ENCODE data around the gene BBC3. TPM values are rescaled to one million over a fixed set of nuclear protein-coding genes. Genes with fewer than 3 reads are reported as not detected.
"Not testable (repeated sequence)": the region's sequence is repeated elsewhere in the genome, so short reads cannot be mapped to it uniquely, and the experiment has no call there.

Gene BBC3, protein sequence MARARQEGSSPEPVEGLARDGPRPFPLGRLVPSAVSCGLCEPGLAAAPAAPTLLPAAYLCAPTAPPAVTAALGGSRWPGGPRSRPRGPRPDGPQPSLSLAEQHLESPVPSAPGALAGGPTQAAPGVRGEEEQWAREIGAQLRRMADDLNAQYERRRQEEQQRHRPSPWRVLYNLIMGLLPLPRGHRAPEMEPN
- polyA plus RNA-seq (2013, experiment 1 of 2): 20.7 TPM
- 20.0 TPM for polyA plus RNA-seq (2013, experiment 2 of 2)

GRCh38 chr19:47230921-47231214, at the start of gene BBC3:
Gene BBC3, minus strand, starts transcription at chr19:47231199. Its CDS starts 2,768 bp downstream, at chr19:47228431.
- H2AFZ ChIP-seq (ENCODE audit: low read length): peak within 1 kb of the TSS; percentile 54
- peak within 1 kb of the TSS; percentile 83 to 96 for H3K4me3 ChIP-seq (ENCODE audit: low read length in 2 of 2)
- H3K14ac ChIP-seq (ENCODE audit: low read length): peak within 1 kb of the TSS; percentile 95
- peaks cover 27 to 31% of the 10 kb centered on the region in 2 donors for H3K4me1 ChIP-seq (ENCODE audit: control insufficient read depth in 2 of 2, insufficient read depth in 1 of 2, low read depth in 1 of 2, low read length in 2 of 2)
- peak within 1 kb of the TSS; percentile 98 for H2BK15ac ChIP-seq (ENCODE audit: low read length)
- H2BK5ac ChIP-seq (ENCODE audit: low read length): peak within 1 kb of the TSS; percentile 100
- peak within 1 kb of the TSS; percentile 98 for H3K23ac ChIP-seq (ENCODE audit: low read depth, low read length, poor library complexity)
- H3K27ac ChIP-seq (replicated peaks; ENCODE audit: low read length): peak within 1 kb of the TSS; percentile 71
- H2BK120ac ChIP-seq (ENCODE audit: low read depth, low read length): peak within 1 kb of the TSS; percentile 96
- H3K18ac ChIP-seq (ENCODE audit: low read length): peak within 1 kb of the TSS; percentile 99
- peak within 1 kb of the TSS; percentile 100 for H2AK5ac ChIP-seq (ENCODE audit: low read depth, low read length)
- peaks cover 13% of the 10 kb centered on the region for H3K79me1 ChIP-seq (ENCODE audit: low read depth, low read length)
- peaks cover 0 to 1% of the 10 kb centered on the region in 2 donors for H3K9me3 ChIP-seq (replicated peaks in 1 of 2; ENCODE audit: control insufficient read depth in 2 of 2, insufficient read depth in 1 of 2, low read depth in 1 of 2, low read length in 2 of 2)
- H3K36me3 ChIP-seq (replicated peaks in 1 of 2; ENCODE audit: control insufficient read depth in 2 of 2, insufficient read depth in 2 of 2, low read length in 2 of 2): no peaks in the 10 kb centered on the region
- WGBS, 2 donors (ENCODE audit: extremely low coverage in 2 of 2, insufficient read length in 2 of 2, insufficient replicate concordance in 1 of 2): no CpG with 5 or more reads among the region's 43 CpGs
- H3K4me2 ChIP-seq (ENCODE audit: insufficient read depth, low read length, poor library complexity, severe bottlenecking): peak within 1 kb of the TSS; percentile 97
- H3K4ac ChIP-seq (ENCODE audit: low read length): peak within 1 kb of the TSS; percentile 53
- peak within 1 kb of the TSS; percentile 97 for H3K9ac ChIP-seq (ENCODE audit: low read depth, low read length, poor library complexity)
- H2BK12ac ChIP-seq (ENCODE audit: low read length): peak within 1 kb of the TSS; percentile 100
- peak within 1 kb of the TSS; percentile 100 for H4K91ac ChIP-seq (ENCODE audit: low read depth, low read length, poor library complexity)
- H3K27me3 ChIP-seq (ENCODE audit: control insufficient read depth in 3 of 3, insufficient read depth in 3 of 3, low read depth in 1 of 3, low read length in 3 of 3): no peaks in the 10 kb centered on the region
- no peak for DNase-seq (ENCODE audit: low spot score)
- peak within 1 kb of the TSS; percentile 54 for H4K8ac ChIP-seq (ENCODE audit: low read depth, low read length)

DNA sequence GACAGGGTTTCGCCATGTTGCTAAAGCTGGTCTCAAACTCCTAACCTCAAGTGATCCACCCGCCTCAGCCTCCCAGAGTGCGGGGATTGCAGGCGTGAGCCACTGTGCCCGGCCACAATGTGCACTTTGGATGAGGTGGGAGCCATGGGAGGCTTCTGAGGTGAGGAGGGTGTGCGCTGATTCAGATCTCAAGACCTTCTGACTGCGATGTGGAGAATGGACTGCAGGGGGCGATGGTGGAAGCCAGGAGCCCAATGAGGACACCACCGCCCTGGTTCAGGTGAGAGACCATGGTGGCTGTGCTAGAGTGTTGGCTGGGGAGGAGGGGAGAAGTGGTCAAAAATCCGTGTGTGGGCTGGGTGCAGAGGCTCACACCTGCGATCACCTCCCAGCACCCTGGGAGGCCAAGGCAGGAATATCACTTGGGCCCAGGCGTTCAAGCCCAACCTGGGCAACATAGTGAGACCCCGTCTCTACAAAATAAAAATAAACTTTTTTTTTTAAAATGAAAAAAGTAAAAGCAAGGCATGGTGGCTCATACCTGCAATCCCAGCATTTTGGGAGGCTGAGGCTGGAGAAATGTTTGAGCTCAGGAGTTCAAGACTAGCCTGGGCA, 49.3 kb upstream of the BBC3 start:
- no CpG with 5 or more reads among the region's 13 CpGs for WGBS, 2 donors (ENCODE audit: extremely low coverage in 2 of 2, insufficient read length in 2 of 2, insufficient replicate concordance in 1 of 2)
- DNase-seq (ENCODE audit: low spot score): no peak
- peak overlapping the region; percentile 35 for H3K23ac ChIP-seq (ENCODE audit: low read depth, low read length, poor library complexity)
- H2BK120ac ChIP-seq (ENCODE audit: low read depth, low read length): no peak overlapping the region
- no peak overlapping the region for H2BK15ac ChIP-seq (ENCODE audit: low read length)
- H3K9me3 ChIP-seq (replicated peaks in 1 of 2; ENCODE audit: control insufficient read depth in 2 of 2, insufficient read depth in 1 of 2, low read depth in 1 of 2, low read length in 2 of 2): no peaks in the 10 kb centered on the region
- no peak overlapping the region for H4K8ac ChIP-seq (ENCODE audit: low read depth, low read length)
- no peak overlapping the region for H3K4me2 ChIP-seq (ENCODE audit: insufficient read depth, low read length, poor library complexity, severe bottlenecking)
- no peak overlapping the region for H3K4me3 ChIP-seq (ENCODE audit: low read length in 2 of 2)
- no peak overlapping the region for H3K14ac ChIP-seq (ENCODE audit: low read length)
- no peak overlapping the region for H4K91ac ChIP-seq (ENCODE audit: low read depth, low read length, poor library complexity)
- peaks cover 5 to 11% of the 10 kb centered on the region in 2 donors for H3K4me1 ChIP-seq (ENCODE audit: control insufficient read depth in 2 of 2, insufficient read depth in 1 of 2, low read depth in 1 of 2, low read length in 2 of 2)
- H3K9ac ChIP-seq (ENCODE audit: low read depth, low read length, poor library complexity): no peak overlapping the region
- no peak overlapping the region for H2BK12ac ChIP-seq (ENCODE audit: low read length)
- no peaks in the 10 kb centered on the region for H3K27me3 ChIP-seq (ENCODE audit: control insufficient read depth in 3 of 3, insufficient read depth in 3 of 3, low read depth in 1 of 3, low read length in 3 of 3)
- H2AFZ ChIP-seq (ENCODE audit: low read length): no peak overlapping the region
- H3K4ac ChIP-seq (ENCODE audit: low read length): no peak overlapping the region
- no peak overlapping the region for H2BK5ac ChIP-seq (ENCODE audit: low read length)
- no peak overlapping the region for H3K27ac ChIP-seq (replicated peaks; ENCODE audit: low read length)
- H3K18ac ChIP-seq (ENCODE audit: low read length): no peak overlapping the region
- no peak overlapping the region for H2AK5ac ChIP-seq (ENCODE audit: low read depth, low read length)
- peaks cover 0 to 11% of the 10 kb centered on the region in 2 donors for H3K36me3 ChIP-seq (replicated peaks in 1 of 2; ENCODE audit: control insufficient read depth in 2 of 2, insufficient read depth in 2 of 2, low read length in 2 of 2)
- H3K79me1 ChIP-seq (ENCODE audit: low read depth, low read length): no peaks in the 10 kb centered on the region

- not testable (repeated sequence) for H3K9me3 ChIP-seq (replicated peaks in 1 of 2; ENCODE audit: control insufficient read depth in 2 of 2, insufficient read depth in 1 of 2, low read depth in 1 of 2, low read length in 2 of 2); H2BK5ac ChIP-seq (ENCODE audit: low read length); H3K4ac ChIP-seq (ENCODE audit: low read length); H2BK120ac ChIP-seq (ENCODE audit: low read depth, low read length); H3K4me2 ChIP-seq (ENCODE audit: insufficient read depth, low read length, poor library complexity, severe bottlenecking); H3K14ac ChIP-seq (ENCODE audit: low read length); DNase-seq (ENCODE audit: low spot score); H2AFZ ChIP-seq (ENCODE audit: low read length); H3K9ac ChIP-seq (ENCODE audit: low read depth, low read length, poor library complexity); H3K18ac ChIP-seq (ENCODE audit: low read length); H3K23ac ChIP-seq (ENCODE audit: low read depth, low read length, poor library complexity); H3K4me3 ChIP-seq (ENCODE audit: low read length in 2 of 2); H4K91ac ChIP-seq (ENCODE audit: low read depth, low read length, poor library complexity); H3K27me3 ChIP-seq (ENCODE audit: control insufficient read depth in 3 of 3, insufficient read depth in 3 of 3, low read depth in 1 of 3, low read length in 3 of 3); H2BK12ac ChIP-seq (ENCODE audit: low read length); H2AK5ac ChIP-seq (ENCODE audit: low read depth, low read length); H4K8ac ChIP-seq (ENCODE audit: low read depth, low read length); H2BK15ac ChIP-seq (ENCODE audit: low read length); H3K79me1 ChIP-seq (ENCODE audit: low read depth, low read length); H3K27ac ChIP-seq (replicated peaks; ENCODE audit: low read length)
- peaks cover 17 to 23% of the 10 kb centered on the region in 2 donors for H3K4me1 ChIP-seq (ENCODE audit: control insufficient read depth in 2 of 2, insufficient read depth in 1 of 2, low read depth in 1 of 2, low read length in 2 of 2)
- WGBS, 2 donors (ENCODE audit: extremely low coverage in 2 of 2, insufficient read length in 2 of 2, insufficient replicate concordance in 1 of 2): no CpG with 5 or more reads among the region's 3 CpGs
- H3K36me3 ChIP-seq (replicated peaks in 1 of 2; ENCODE audit: control insufficient read depth in 2 of 2, insufficient read depth in 2 of 2, low read length in 2 of 2): peaks cover 0 to 16% of the 10 kb centered on the region in 2 donors
Observed at GRCh38 chr19:47276513-47276912, 45.5 kb upstream of the BBC3 start.

- no peak overlapping the region for H3K4ac ChIP-seq (ENCODE audit: low read length)
- H2BK15ac ChIP-seq (ENCODE audit: low read length): no peak overlapping the region
- no CpG with 5 or more reads among the region's 13 CpGs for WGBS, 2 donors (ENCODE audit: extremely low coverage in 2 of 2, insufficient read length in 2 of 2, insufficient replicate concordance in 1 of 2)
- peak overlapping the region; percentile 78 for H2AFZ ChIP-seq (ENCODE audit: low read length)
- no peak overlapping the region for H3K14ac ChIP-seq (ENCODE audit: low read length)
- no peak overlapping the region for H3K18ac ChIP-seq (ENCODE audit: low read length)
- no peak overlapping the region for H2AK5ac ChIP-seq (ENCODE audit: low read depth, low read length)
- H3K36me3 ChIP-seq (replicated peaks in 1 of 2; ENCODE audit: control insufficient read depth in 2 of 2, insufficient read depth in 2 of 2, low read length in 2 of 2): peaks cover 5 to 22% of the 10 kb centered on the region in 2 donors
- no peak overlapping the region for H3K23ac ChIP-seq (ENCODE audit: low read depth, low read length, poor library complexity)
- no peak for DNase-seq (ENCODE audit: low spot score)
- H4K8ac ChIP-seq (ENCODE audit: low read depth, low read length): no peak overlapping the region
- H3K79me1 ChIP-seq (ENCODE audit: low read depth, low read length): peaks cover 2% of the 10 kb centered on the region
- no peak overlapping the region for H2BK5ac ChIP-seq (ENCODE audit: low read length)
- no peaks in the 10 kb centered on the region for H3K27me3 ChIP-seq (ENCODE audit: control insufficient read depth in 3 of 3, insufficient read depth in 3 of 3, low read depth in 1 of 3, low read length in 3 of 3)
- H3K9me3 ChIP-seq (replicated peaks in 1 of 2; ENCODE audit: control insufficient read depth in 2 of 2, insufficient read depth in 1 of 2, low read depth in 1 of 2, low read length in 2 of 2): no peaks in the 10 kb centered on the region
- H3K4me3 ChIP-seq (ENCODE audit: low read length in 2 of 2): peak overlapping the region in 1 of 2 donors; percentile 69
- no peak overlapping the region for H2BK120ac ChIP-seq (ENCODE audit: low read depth, low read length)
- no peak overlapping the region for H4K91ac ChIP-seq (ENCODE audit: low read depth, low read length, poor library complexity)
- no peak overlapping the region for H3K4me2 ChIP-seq (ENCODE audit: insufficient read depth, low read length, poor library complexity, severe bottlenecking)
- no peak overlapping the region for H2BK12ac ChIP-seq (ENCODE audit: low read length)
- no peak overlapping the region for H3K27ac ChIP-seq (replicated peaks; ENCODE audit: low read length)
- peaks cover 17 to 23% of the 10 kb centered on the region in 2 donors for H3K4me1 ChIP-seq (ENCODE audit: control insufficient read depth in 2 of 2, insufficient read depth in 1 of 2, low read depth in 1 of 2, low read length in 2 of 2)
- peak overlapping the region; percentile 32 for H3K9ac ChIP-seq (ENCODE audit: low read depth, low read length, poor library complexity)
Observed at GRCh38 chr19:47275791-47276461, 44.9 kb upstream of the BBC3 start.

All from neuronal stem cell (in vitro differentiated cells).